GM12878 (cell line): ENCODE measurements around the gene TRAPPC3L. TPM values are rescaled to one million over a fixed set of nuclear protein-coding genes. Genes with fewer than 3 reads are reported as not detected.
A peak's percentile ranks its signal among the peaks of the same experiment; 100 is the strongest.

Experiments
- ATAC-seq: fragments of 200-7000 bp; cut with Tn5 transposase; 3 replicates; pipeline ENCODE4 v1.9.1; 2020; ENCODE audit warnings: mild to moderate bottlenecking, moderate library complexity
- BruUV-seq: library from RNA; stranded (reverse); fragments of 400-500 nt; replicated peaks from 2 replicates; lab custom pipeline; 2021; lab: Mats Ljungman, UMichigan
- CTCF ChIA-PET: fragments of 300-600 bp; sonication (Branson Sonifier 250); formaldehyde crosslinking; extraction: SDS; loops from one replicate; lab custom pipeline; 2021; ENCODE audit warnings: inconsistent platforms; lab: Yijun Ruan, JAX
- POLR2A ChIA-PET: fragments of 350-600 bp; formaldehyde crosslinking; extraction: SDS; loops from one replicate; lab custom pipeline; 2021; ENCODE audit warnings: inconsistent platforms; lab: Charles Lee
- RAD21 ChIA-PET: fragments of 300-600 bp; sonication (Branson Sonifier 250); formaldehyde crosslinking; loops from one replicate; lab custom pipeline; 2023; ENCODE audit warnings: antibody characterized with exemption; ENCODE audit not compliant: unreplicated experiment; lab: Charles Lee
- SMC1A ChIA-PET: fragments of 300-600 bp; sonication (Branson Sonifier 250); formaldehyde crosslinking; loops from one replicate; lab custom pipeline; 2023; ENCODE audit not compliant: unreplicated experiment, uncharacterized antibody; lab: Charles Lee
- DNase-seq: peaks from one replicate; pipeline ENCODE4 v3.0.0-alpha.2; 2011; ENCODE audit warnings: low read depth, low spot score
- FAIRE-seq: peaks from 3 replicates; lab custom pipeline; 2011; peaks lifted over from hg19 to GRCh38; lab: Jason Lieb, UNC
- H2AFZ ChIP-seq: 2 replicates; pipeline ENCODE4 v1.6.0; 2011; ENCODE audit warnings: low read depth, low read length, control low read depth; ENCODE audit not compliant: control insufficient read depth
- H3K27ac ChIP-seq: 2 replicates; pipeline ENCODE4 v1.5.1; 2011; ENCODE audit warnings: control low read depth; ENCODE audit not compliant: control insufficient read depth, insufficient read depth
- H3K27me3 ChIP-seq, 2 experiments: replicated peaks in 1 of 2; 2 replicates each; pipeline versions ENCODE4 v1.6.0 to v1.6.1; 2011; ENCODE audit warnings: low read length in 1 of 2; ENCODE audit not compliant: control insufficient read depth in 2 of 2, insufficient read depth in 2 of 2
- H3K36me3 ChIP-seq, 2 experiments: 2 replicates each; pipeline ENCODE4 v1.5.1; 2011; ENCODE audit warnings: low read length in 1 of 2; ENCODE audit not compliant: control insufficient read depth in 2 of 2, insufficient read depth in 2 of 2
- H3K4me1 ChIP-seq: 2 replicates; pipeline ENCODE4 v1.6.1; 2011; ENCODE audit warnings: mild to moderate bottlenecking, low read length, moderate library complexity, mixed read lengths; ENCODE audit not compliant: control insufficient read depth, insufficient read depth
- H3K4me2 ChIP-seq: 2 replicates; pipeline ENCODE4 v1.6.0; 2011; ENCODE audit warnings: control low read depth; ENCODE audit not compliant: control insufficient read depth, insufficient read depth
- H3K4me3 ChIP-seq: fragments of 200-600 bp; sonication (generic); 2 replicates; pipeline ENCODE4 v1.5.1; 2016
- H3K79me2 ChIP-seq: 2 replicates; pipeline ENCODE4 v1.6.0; 2011; ENCODE audit warnings: low read length; ENCODE audit not compliant: control insufficient read depth, insufficient read depth
- H3K9ac ChIP-seq: 2 replicates; pipeline ENCODE4 v1.8.0; 2011; ENCODE audit warnings: low read length, control low read depth, mixed read lengths; ENCODE audit not compliant: control insufficient read depth, insufficient read depth
- H3K9me3 ChIP-seq: replicated peaks from 3 replicates; pipeline ENCODE4 v1.5.1; 2011; ENCODE audit warnings: mild to moderate bottlenecking, low read length; ENCODE audit not compliant: control insufficient read depth, insufficient read depth
- H4K20me1 ChIP-seq: 2 replicates; pipeline ENCODE4 v1.6.0; 2011; ENCODE audit not compliant: control insufficient read depth, insufficient read depth
- HDAC2 ChIP-seq: fragments of 200-600 bp; sonication (generic); IDR thresholded peaks from 2 replicates; pipeline ENCODE4 v1.6.1; 2017
- HDGF ChIP-seq: fragments of 450-650 bp; IDR thresholded peaks from 2 replicates; pipeline ENCODE4 v1.6.1; 2016; ENCODE audit warnings: antibody characterized with exemption
- NFXL1 ChIP-seq: fragments of 450-650 bp; IDR thresholded peaks from 2 replicates; pipeline ENCODE4 v1.6.1; 2017; ENCODE audit warnings: antibody characterized with exemption, mild to moderate bottlenecking, borderline replicate concordance
- POLR2AphosphoS5 ChIP-seq: IDR thresholded peaks from 2 replicates; pipeline ENCODE4 v1.6.1; 2011; ENCODE audit warnings: mild to moderate bottlenecking, low read length, inconsistent platforms
- SPI1 ChIP-seq: IDR thresholded peaks from 2 replicates; pipeline ENCODE4 v1.6.1; 2011; ENCODE audit warnings: low read depth, mild to moderate bottlenecking, low read length, moderate library complexity, borderline replicate concordance; ENCODE audit not compliant: insufficient read depth
- WGBS: methylation state at CpG from one replicate; pipeline ENCODE4 v1.1.6; 2016; ENCODE audit warnings: low lambda C conversion rate; ENCODE audit not compliant: insufficient replicate concordance, insufficient coverage; ENCODE audit errors: missing lambda C conversion rate; 5-methylcytosine and 5-hydroxymethylcytosine counted together
- in situ Hi-C: fragments of 300-500 bp; cut with MboI; formaldehyde crosslinking; loops from 9 replicates; pipeline ENCODE4 v1.14.3; 2018; ENCODE audit warnings: mixed read lengths
- intact Hi-C: fragments of 100-400 bp; cut with micrococcal nuclease; formaldehyde crosslinking; loops from one replicate; pipeline ENCODE4 v1.14.2; 2022; ENCODE audit not compliant: unreplicated experiment
- polyA plus RNA-seq, 11 experiments: library from polyadenylated mRNA; depleted of rRNA in 4 of 11; unstranded in 6 of 11; stranded (reverse) in 5 of 11; fragments of >200 nt; fragmentation: Nextera tagmentation in 4 of 11; fragmentation: Illumina TruSeq in 1 of 11; extraction: Ambion mirVana in 4 of 11; extraction: Trizol in 1 of 11; gene quantifications; 1 replicate in 1 of 11; 2 replicates in 10 of 11; pipeline versions ENCODE4 v1.2.1 to v1.2.3, GENCODE V29; 2011 to 2016; ENCODE audit warnings: inconsistent platforms in 2 of 11, missing spikeins in 2 of 11, low read depth in 1 of 11
- total RNA-seq, 4 experiments: library from RNA; depleted of rRNA in 3 of 4; stranded (reverse); fragments of >200 nt in 3 of 4; fragmentation: Illumina TruSeq in 1 of 4; extraction: Trizol in 1 of 4; gene quantifications; 2 replicates each; pipeline versions ENCODE4 v1.2.1 to v1.2.3, GENCODE V29; 2013 to 2021
- TF ChIP-seq, protein P1 (sequence below): fragments of 450-650 bp; IDR thresholded peaks from 2 replicates; pipeline ENCODE4 v1.6.1; 2017; ENCODE audit warnings: mild to moderate bottlenecking, low read depth, inconsistent platforms; ENCODE audit not compliant: poor library complexity, severe bottlenecking

TRAPPC3L gene
- total and polyA plus RNA-seq, 10 of the 15 experiments (the other 5 are each of a cell fraction or from before 2014, with no cell fraction given): not detected

DNA sequence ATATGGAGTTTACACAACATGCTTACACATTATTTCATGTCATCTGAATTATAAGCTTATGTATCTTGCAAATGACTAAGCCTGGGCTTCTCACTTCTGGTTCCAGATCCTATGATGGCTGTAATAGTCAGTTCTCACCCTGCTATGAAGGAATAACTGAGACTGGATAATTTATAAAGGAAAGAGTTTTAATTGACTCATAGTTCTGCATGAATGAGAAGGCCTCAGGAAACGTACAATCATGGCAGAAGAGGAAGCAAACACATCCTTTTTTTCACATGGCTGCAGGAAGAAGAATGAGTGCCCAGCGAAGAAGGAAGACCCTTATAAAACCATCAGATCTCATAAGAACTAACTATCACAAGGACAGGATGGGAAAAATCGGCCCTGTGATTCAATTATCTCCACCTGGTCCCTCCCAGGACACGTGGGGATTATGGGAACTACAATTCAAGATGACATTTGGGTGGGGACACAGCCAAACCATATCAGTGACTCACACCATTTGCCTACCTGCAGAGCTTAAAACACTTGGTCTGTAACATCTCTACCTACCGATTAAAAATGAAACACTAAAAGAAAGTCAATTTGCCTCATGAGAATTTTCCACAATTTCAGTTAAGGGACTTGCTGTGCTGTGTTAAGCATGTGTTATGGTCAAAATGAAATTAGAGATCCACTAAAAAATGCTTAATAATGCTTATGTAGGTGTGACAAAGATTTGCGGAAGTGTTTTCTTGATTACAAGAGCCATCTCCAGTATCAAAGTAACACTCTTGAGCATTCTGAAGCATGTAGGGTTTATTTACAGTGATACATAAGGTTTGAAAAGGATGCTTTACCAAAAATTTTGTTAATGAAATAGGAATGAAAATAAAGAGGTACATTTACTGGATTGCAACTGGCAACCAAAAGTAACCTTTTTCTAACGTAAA, 23.6 kb upstream of the TRAPPC3L start:
- H3K4me1 ChIP-seq: peaks cover 5% of the 10 kb centered on the region; the same call in 1 of the 2 replicates
- ChIA-PET POLR2A (interaction anchor here (1.5 kb wide), 1 partner anchor 292 kb away, joined by 4 read pairs; no protein-coding TSS in a partner anchor), SMC1A (interaction anchor here (0.7 to 1.3 kb wide), 4 partner anchors 35 to 298 kb away, joined by 3 read pairs; no protein-coding TSS in a partner anchor), CTCF (interaction anchor here (0.6 to 2.4 kb wide), 7 partner anchors 8 to 351 kb away, joined by 3 to 17 read pairs (median 4); no protein-coding TSS in a partner anchor), RAD21 (no interaction called here)
- H3K9me3 ChIP-seq: no peaks in the 10 kb centered on the region
- no TSS peak for BruUV-seq
- peaks cover 38% of the 10 kb centered on the region for H3K79me2 ChIP-seq
- H3K9ac ChIP-seq: no peak overlapping the region; the same call in 1 of the 2 replicates
- H3K27me3 ChIP-seq: no peaks in the 10 kb centered on the region
- in situ Hi-C loops: no loop called here
- intact Hi-C loops: no loop called here
- ATAC-seq (no peak), DNase-seq (no peak), FAIRE-seq (no peak)
- no peak overlapping the region for H3K27ac ChIP-seq
- 13% methylated on average over 7 of the region's 7 CpGs for WGBS
- TF ChIP-seq SPI1 (peak; percentile 19; the same call in 1 of the 2 replicates), NFXL1 (no peak), HDAC2 (no peak), HDGF (no peak), POLR2AphosphoS5 (no peak)
- TF ChIP-seq, protein P1, sequence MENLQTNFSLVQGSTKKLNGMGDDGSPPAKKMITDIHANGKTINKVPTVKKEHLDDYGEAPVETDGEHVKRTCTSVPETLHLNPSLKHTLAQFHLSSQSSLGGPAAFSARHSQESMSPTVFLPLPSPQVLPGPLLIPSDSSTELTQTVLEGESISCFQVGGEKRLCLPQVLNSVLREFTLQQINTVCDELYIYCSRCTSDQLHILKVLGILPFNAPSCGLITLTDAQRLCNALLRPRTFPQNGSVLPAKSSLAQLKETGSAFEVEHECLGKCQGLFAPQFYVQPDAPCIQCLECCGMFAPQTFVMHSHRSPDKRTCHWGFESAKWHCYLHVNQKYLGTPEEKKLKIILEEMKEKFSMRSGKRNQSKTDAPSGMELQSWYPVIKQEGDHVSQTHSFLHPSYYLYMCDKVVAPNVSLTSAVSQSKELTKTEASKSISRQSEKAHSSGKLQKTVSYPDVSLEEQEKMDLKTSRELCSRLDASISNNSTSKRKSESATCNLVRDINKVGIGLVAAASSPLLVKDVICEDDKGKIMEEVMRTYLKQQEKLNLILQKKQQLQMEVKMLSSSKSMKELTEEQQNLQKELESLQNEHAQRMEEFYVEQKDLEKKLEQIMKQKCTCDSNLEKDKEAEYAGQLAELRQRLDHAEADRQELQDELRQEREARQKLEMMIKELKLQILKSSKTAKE: no peak
- peak overlapping the region; percentile 55 for H2AFZ ChIP-seq
- H4K20me1 ChIP-seq: no peaks in the 10 kb centered on the region
- H3K4me2 ChIP-seq: peak overlapping the region; percentile 63
- H3K4me3 ChIP-seq: no peak overlapping the region
- no peaks in the 10 kb centered on the region for H3K36me3 ChIP-seq
